Epithelial cell of umbilical artery (primary cell): ENCODE data around the gene NME1. TPM values are rescaled to one million over a fixed set of nuclear protein-coding genes. Genes with fewer than 3 reads are reported as not detected.

Source experiments
- total RNA-seq: library from RNA; depleted of rRNA; stranded (reverse); fragments of >200 nt; gene quantifications from 2 replicates; pipeline ENCODE4 v1.2.3, GENCODE V29; 2014

The NME1 gene
- total RNA-seq, result 230 and 303 TPM in 2 replicates

DNA sequence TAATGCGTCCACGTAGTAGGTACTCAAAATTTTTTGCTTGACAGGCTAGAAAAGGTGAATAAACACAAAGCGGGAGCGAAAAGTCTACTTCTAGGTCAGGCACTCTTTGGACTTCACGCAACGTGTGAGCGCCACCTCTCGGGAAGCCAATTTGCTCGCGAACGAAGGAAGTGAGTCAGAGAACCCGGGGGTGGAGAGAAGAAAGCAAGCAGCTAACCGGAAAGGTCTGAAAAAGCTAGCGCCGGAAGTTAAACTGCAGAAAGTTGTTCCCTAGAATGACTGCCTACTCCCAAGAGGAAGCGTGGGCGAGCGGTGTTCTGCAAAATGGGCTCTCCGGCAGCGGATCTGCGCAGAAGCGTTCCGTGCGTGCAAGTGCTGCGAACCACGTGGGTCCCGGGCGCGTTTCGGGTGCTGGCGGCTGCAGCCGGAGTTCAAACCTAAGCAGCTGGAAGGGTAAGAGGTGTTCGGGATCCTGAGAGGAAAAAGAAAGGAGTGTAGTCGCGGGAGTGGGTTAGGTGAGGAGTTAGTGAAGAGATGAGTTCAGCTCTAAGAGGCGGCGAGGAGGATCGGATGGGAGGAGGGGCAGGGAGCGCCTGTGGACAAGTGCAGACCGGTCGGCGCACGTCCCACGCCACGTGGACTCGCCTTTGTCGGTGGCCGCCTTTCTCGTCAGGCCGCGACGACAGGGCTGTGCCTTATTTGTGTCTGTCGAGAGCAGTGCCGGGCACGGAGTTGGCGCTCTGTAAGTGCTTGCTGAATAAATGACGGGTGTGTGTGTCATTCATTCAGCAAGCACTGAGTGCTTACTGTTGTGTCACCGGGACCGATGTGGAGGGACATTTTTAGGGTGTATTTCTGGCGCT is at the start of gene NME1:
Gene NME1 (plus strand): TSS at position 350 of the 863 bp plus-strand sequence. CDS start 2,096 bp downstream, outside the sequence.

DNA sequence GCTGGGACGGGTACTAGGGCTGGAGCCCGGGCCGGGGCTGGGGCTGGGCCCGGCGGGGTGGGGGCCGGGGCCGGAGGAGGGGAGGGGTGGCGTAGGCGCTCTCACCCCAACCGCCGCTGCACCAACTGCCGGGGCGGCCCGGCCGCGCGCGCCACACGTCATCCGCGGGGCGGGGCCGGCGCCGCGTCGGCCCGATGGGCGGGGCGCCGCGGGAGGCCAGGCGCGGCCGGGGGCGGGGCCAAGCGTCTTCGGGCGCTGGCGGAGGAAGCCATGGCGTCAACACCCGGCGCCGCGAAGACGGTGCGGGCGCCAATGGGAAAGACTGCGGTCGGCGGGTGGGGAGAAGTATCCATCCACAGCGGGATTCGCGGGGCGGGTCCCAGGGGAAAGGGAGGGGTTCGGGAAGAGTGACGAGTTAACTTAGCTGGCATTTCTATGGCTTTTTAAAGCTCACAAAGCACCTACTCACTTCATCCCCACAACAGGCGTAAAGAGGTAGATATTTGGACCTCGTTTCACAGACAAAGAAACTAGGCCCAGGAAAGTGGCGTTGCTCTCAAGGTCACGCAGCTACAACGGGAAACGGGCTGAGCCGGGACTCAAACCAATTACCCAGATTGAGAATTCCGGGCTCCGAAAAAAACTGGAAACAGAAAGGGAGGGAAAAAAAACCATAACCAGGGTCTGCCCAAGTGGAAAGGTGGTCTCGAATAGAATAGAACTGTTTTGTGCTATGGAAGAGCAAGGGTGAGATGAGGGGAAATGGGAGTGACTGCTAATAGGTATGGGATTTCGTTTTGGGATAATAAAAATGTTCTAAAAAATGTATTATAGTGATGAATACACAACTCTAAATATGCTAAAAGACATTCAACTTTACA is 32.4 kb upstream of the NME1 start, which contains the start of gene SPAG9:
Gene SPAG9 (minus strand): TSS at position 130 of the 881 bp plus-strand sequence. CDS start 212 bp downstream, outside the sequence.

DNA sequence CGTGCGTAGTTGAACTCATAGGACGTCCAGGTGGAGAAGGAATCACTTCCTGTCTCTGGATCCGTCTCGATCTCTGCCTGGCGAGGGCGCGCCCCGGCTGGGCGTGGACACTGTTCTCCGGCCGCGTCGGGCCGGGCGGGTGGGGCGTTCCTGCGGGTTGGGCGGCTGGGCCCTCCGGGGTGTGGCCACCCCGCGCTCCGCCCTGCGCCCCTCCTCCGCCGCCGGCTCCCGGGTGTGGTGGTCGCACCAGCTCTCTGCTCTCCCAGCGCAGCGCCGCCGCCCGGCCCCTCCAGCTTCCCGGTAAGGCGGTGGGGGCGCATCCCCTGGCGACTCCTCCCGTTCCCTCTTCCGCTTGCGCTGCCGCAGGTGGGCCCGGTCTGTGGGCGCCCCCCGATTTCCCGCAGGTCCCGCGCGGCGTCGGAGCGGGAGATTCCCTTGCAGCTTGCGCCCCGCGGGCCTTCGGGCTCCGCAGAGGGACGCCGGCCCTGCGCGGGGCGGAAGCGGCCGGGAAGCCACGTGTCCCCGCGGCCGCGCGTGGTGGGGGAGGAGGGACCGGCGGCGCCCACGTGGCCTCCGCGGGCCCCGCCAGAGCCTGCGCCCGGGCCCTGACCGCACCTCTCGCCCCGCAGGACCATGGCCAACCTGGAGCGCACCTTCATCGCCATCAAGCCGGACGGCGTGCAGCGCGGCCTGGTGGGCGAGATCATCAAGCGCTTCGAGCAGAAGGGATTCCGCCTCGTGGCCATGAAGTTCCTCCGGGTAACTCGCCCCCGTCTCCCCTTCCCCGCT is 13.0 kb downstream of the NME1 start, which contains the start of gene NME2:
Gene NME2 (plus strand): TSS at position 214 of the 789 bp plus-strand sequence. CDS start 420 bp downstream, at position 634.

Other genes with a start within 250 kb of the NME1 start
- gene SPAG9, start 32.7 kb upstream of the NME1 start, total RNA-seq, result 67.8 and 69.2 TPM in 2 replicates
- gene NME2, start 12.9 kb downstream of the NME1 start, total RNA-seq, result 538 and 707 TPM in 2 replicates
- 11.7 and 11.9 TPM in 2 replicates for gene MBTD1, start 106.5 kb downstream of the NME1 start, total RNA-seq
- 64.3 and 74.5 TPM in 2 replicates for gene UTP18, start 107.0 kb downstream of the NME1 start, total RNA-seq